Cortex of kidney (tissue), 1 donor: ENCODE results near the gene RNPEPL1.
"Not testable (repeated sequence)": the region's sequence is repeated elsewhere in the genome, so short reads cannot be mapped to it uniquely, and the experiment has no call there.

Experiments used
- DNase-seq: peaks from one replicate; lab custom pipeline; 2025; lab: John Stamatoyannopoulos, UW

The RNPEPL1 gene

DNA sequence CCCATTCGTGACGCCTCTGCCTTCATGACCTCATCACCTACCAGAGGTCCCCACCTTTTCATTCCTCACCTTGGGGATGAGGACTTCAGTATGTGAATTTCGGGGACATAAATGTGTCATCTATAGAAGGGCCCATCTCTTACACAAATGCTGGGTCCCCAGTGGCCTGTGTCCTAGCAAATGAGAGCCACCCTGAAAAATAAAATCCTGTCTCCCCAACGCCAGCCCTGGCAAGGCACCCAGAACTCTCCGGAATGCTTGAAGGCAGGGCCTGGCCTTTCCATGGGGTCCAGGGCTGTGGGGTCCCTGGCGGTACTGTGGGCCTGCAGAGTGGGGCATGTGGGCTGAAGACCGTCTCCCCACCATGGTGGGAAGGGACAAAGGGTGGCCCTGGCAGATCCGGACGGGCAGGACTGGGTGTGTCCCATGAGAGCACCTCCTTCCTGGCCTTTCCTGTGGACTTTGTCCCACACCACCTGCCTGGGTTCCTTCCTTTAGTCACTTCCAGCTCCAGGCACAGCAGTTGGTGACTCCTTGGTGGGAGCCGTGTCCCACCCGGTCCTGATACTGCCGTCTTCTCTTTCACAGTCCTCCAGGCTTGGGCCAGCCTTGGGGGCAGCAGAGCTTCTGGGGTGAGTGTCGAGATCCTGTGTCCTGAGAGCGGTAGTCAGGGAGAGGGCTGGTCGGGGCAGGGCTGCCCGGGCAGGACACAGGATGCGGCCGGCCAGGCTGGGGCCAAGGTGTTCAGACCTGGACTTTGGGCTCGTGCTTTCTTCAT lies 36.8 kb downstream of the RNPEPL1 start:
- no peak for DNase-seq

GRCh38 chr2:240605867-240606743 lies 37.8 kb downstream of the RNPEPL1 start:
- no peak for DNase-seq

DNA sequence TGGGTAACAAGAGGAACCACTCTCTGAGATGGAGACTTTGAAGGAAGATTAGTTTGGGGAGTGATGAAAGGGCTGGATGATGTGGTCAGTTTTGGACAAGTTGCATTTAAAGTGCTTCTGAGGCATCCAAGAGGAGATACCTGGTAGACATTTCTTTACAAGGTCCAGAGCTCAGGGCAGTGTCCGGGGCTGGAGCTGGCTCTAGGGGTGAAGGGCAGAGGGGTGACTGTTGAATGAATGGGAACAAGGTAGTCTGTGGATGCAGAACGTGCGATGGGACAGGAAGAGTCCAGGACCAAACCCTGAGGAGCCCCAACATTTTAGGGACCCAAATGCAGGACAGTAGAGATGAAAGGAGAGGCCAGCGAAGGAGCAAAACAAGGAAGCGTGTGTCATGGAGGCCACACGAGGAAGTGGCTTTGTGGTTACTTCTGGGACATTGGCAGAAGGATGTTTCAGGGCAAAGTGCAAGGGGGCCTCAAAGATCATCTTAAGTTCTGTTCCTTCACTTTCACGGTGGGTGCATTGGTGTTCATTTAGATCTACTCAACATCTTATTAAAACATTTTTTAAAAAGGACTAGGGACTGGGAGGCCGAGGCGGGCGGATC lies 43.4 kb downstream of the RNPEPL1 start:
- DNase-seq, result no peak

DNA sequence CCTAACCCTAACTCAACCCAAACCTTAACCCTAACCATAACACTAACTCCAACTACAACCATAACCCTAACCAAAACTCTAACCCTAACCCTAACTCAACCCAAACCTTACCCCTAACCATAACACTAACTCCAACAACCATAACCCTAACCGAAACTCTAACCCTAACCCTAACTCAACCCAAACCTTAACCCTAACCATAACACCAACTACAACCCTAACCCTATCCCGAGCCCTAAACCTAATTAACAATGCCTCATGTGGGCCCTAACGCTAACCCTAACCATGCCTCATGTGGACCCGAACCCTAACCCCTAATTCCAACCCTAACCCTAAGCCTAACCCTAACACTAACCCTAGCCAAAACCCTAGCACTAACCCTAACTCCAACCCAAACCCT lies 45.5 kb downstream of the RNPEPL1 start:
- DNase-seq, result no peak

DNA sequence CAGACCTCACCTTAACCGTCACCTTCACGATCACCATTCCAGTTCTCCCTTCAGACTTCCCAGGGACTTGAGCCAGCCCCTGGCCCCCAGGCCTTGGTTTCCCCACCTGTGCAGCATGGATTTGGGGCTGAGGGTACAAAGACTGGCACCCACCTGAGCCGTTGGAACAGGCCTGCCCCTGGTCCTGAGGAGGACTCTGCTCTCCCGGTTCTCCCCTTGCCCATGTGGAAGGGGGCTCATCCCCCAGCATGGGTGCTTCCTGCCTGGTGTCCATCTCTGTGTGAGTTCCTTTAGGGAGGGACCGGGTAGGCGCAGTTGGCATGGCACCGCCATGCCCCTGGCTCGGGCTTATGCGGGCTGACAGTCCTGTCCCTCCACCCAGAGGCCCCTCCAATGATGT lies 46.1 kb downstream of the RNPEPL1 start:
- DNase-seq, result no peak

- no peak for DNase-seq
Measured at GRCh38 chr2:240615396-240615795, 47.1 kb downstream of the RNPEPL1 start.

GRCh38 chr2:240615820-240616547 lies 47.7 kb downstream of the RNPEPL1 start:
- DNase-seq, result no peak

GRCh38 chr2:240616860-240617666 lies 48.8 kb downstream of the RNPEPL1 start:
- DNase-seq, result not testable (repeated sequence)

DNA sequence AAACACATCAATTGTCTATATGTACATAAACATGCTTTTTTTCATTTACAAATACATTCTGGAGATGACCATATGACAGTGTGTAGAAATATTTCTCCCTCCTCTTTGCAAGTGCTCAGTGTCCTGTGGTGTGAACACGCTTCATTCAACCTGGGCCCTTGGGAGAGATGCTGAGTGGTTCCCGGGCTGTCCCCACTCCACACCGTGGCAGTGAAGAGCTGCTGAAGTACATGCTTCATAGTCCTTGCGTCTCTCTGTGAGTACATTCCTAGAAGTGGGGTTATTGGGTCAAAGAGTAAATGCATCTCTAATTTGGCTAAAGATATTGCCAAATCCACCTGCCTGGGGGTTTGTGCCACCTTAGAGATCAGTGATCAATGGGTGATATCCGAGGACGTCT lies 50.5 kb downstream of the RNPEPL1 start:
- no peak for DNase-seq

DNA sequence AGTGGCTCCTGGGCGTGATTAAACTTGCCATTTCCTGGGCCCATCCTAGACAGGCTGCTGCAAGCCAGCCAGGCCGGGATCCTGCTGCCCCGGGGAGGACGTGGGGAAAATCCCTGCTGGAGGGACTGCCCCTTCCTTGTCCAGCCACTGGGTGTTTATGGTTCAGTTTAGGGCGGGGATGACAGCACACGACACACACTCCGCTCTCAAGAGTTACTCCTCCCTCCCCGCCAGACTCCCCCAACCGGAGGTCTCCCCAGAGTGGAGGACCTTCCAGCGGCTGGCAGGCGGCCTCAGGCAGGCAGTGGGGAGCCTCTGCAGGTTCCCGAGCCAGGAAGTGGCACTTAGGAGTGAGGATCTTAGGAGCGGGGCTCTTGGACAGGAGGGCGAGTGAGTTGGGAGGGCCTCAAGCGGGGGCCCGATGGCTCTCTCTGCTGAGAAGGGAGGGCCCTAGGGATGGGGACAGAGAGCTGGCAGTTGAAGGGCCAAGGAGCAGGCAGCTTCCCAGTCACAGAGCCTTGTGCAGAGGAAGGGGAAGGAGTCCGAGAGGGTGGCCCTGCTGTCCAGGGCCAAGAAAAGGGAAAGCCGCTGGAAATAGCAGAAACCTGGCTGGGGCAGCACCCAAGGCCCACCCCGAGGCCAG lies 51.3 kb downstream of the RNPEPL1 start:
- DNase-seq, result no peak

GRCh38 chr2:240620149-240620731 lies 52.0 kb downstream of the RNPEPL1 start:
- no peak for DNase-seq

DNA sequence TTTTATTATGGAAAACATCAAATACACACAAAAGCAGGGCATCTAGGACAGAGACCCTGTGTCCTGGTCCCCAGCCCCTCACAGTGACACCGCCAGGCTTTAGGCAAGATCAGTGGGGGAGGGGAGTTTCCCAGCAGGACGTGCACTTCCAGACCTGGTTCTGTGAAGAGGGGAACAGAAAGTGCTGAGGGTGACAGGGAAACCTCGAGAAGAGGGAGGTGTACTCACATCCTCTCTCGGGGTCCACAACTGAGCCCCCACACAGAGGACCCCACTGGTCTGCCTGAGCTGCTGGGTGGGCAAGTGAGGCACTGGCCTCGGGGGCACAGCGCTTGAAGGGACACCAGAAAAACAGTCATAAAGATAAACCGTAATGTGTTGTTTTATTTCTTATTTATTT lies 52.6 kb downstream of the RNPEPL1 start:
- no peak for DNase-seq

GRCh38 chr2:240622060-240622411 lies 53.8 kb downstream of the RNPEPL1 start:
- no peak for DNase-seq

DNA sequence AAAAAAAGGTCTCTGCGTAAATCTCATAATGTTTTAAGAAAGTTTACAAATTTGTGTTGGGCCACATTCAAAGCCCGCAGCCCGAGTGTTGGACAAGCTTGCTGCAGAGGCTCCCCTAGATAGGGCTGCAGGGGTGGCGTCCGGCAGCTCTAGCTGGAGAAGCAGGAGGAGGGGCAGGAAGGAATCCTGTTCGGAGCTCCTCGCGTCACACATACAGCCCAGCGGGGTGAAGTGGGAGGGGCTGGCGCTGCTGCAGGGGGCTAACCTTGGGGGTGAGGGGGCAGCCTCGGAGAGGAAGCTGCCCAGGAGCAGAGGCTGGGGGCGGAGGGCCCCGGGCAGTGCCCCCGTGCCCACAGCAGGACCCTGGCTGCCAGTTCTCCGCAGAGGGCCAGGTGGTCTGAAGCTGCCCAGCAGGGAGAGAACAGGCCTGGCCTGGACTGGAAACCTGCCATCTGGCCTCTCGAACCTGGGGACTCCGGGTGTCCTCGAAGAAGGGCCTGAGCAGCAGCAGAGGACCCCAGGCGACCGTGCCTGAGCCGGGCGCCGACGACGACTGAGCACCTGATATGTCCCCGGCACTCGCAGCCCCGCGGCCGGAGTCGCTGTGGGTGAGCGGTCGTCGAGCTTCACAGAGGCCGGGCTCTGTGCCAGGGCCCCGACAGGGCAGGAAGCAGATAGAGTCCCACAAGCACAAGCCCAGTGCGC lies 54.4 kb downstream of the RNPEPL1 start:
- DNase-seq, result no peak

- no peak for DNase-seq
Measured at GRCh38 chr2:240623531-240624010, 55.3 kb downstream of the RNPEPL1 start.

DNA sequence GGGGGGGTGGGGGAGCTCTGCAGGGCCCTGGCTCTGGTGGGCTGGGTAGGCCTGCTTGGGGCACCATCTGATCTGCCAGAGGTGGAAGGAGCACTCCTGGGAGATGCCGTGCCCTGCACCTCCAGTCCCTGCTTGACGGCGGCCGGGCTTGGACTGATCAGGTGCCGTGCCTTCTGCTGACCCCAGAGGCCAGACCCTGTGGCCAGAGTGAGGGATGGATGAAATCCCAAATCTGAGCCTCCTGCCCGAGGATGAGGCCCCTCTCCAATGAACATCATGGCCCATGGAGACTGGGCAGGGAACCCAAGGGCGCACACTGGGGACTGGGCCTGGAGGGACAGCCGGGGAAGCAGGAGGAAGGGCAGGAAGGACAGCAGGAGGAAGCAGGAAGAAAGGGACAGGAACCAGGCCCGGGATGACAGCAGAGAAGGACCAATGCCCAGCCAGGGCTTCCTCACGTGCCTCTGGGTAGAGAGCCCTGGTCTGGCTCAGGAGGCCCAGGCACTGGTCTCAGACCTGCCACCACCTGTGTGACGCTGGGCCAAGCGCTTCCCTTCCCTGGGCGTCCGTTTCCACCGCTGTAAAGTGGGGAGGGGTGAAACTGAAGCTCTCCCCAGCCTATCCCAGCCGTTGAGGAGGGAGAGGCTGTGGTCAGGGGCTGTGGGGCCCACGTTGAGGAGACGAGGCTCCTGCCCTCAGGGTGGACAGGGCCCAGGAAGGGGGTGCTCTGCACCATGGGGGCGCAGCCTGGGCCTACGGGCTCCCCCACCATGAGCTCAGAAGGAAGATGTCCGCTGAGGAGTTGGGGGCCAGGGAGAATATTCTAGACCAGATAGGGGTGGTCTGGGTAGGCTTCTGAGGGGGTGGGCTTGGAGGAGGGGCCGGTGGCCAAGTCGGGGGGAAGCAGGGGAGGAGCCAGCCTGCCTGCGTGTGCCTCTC lies 56.0 kb downstream of the RNPEPL1 start:
- no peak for DNase-seq

GRCh38 chr2:240624950-240625621 lies 56.8 kb downstream of the RNPEPL1 start, which contains the start of gene GPR35:
TSS of gene GPR35 (plus strand) at chr2:240625480. CDS start at chr2:240629953, 4,473 bp downstream.
- no peak for DNase-seq
